Kidney capillary endothelial cell (primary cell): Measurements from ENCODE around the gene USP36.
"Not testable (repeated sequence)": the region's sequence is repeated elsewhere in the genome, so short reads cannot be mapped to it uniquely, and the experiment has no call there.

Source experiments
- DNase-seq: peaks from one replicate; pipeline ENCODE4 v3.0.0-alpha.2; 2018; ENCODE audit warnings: low spot score

Gene USP36

DNA sequence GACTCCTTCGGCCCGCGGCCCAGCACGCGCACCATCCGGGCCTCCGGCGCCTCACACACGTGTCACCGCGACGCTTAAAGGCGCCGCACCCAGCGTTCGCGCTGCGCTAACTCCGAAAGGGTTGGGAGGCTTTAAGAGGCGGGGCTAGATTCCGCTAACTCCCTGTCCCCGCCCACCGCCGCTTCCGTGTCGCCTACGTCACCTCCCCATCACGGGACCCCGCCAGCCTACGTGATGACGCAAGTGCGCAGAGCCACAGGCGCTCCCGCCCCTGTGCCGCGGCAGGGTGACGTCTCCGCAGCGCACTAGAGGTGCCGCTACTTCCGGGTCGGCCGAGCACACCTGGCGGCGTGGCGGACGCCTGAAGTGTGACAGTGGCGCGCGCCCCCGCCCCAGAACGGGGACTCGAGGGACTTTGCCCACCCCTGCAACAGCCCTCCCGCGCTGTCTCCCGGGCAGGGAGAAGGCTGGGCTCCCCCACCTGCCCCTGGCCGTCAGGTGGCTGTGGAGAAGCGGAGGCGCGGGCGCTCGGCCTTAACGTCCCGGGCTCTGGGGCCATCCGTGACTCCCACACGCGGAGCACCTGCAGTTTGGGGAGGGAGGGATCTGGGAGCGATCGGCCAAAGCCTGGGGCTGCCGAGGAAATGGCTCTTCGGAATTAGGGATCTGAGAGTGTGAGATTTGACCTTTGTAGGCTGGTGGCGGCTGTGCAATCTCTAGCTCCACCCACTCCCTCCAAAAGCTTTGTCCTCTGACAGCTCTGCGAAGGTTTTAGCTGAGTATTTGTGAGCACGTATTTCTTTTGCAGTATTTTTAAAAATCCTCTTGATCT is at the start of gene USP36:
Gene USP36, minus strand, starts transcription at position 35 of the 832 bp plus-strand sequence. CDS start 4,451 bp downstream, outside the sequence.
- DNase-seq, result peak; percentile 99

DNA sequence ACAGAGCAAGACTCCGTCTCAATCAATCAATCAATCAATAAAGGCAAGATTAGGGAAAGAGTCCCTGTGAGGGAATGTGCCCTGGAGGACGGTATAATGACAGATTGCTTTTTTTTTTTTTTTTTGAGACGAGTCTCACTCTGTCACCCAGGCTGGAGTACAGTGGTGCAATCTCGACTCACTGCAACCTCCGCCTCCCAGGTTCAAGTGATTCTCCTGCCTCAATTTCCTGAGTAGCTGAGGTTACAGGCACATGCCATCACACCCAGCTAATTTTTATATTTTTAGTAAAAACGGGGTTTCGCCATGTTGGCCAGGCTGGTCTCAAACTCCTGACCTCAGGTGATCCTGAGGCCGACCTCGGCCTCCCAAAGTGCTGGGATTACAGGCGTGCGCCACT is 49.5 kb upstream of the USP36 start:
- not testable (repeated sequence) for DNase-seq

GRCh38 chr17:78889531-78889930 is 48.9 kb upstream of the USP36 start:
- DNase-seq, result no peak

DNA sequence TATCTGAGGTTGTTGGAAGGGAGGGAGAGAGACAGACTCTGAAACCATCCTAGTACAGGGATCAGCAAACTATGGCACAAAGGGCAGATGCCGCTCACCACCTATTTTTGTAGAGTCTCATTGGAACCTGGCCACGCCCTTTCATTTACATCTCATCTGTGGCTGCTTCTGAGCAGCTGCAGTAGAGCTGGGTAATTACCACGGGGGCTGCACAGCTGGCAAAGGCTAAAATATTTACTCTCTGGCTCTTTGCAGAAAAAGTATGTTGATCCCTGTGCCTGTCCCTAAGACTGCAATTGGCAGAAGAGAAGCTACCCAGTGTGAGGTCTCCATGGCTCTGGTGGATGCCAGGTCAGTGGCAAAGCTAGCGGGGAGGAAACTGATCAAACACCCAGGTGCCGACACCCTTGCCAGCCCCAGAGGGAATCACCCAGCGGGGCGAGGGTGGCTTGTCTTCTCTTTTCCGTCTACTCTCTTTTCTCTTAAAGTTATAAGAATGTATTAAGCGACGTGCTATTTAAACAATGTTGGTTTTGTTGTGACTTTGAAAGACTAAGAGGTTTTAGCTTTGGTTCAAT is 48.4 kb upstream of the USP36 start:
- no peak for DNase-seq

DNA sequence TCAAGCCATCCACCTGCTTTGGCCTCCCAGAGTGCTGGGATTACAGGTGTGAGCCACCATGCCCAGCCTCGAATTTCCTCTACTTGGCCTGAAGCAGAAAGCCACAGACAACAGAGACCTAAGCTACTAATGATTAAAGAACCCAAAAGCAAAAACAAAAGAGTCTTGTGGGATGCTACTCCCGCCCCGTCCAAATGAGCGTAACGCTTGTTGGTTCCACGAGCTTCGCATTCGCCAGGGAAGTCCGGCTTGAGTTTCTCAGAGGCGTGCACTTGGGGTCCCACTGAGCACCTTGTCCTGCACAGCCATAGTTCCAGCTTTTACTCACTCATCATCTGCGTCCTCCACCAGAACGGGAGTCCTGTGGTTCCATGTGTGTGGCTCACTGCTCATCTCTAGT is 46.3 kb upstream of the USP36 start:
- DNase-seq, result no peak

DNA sequence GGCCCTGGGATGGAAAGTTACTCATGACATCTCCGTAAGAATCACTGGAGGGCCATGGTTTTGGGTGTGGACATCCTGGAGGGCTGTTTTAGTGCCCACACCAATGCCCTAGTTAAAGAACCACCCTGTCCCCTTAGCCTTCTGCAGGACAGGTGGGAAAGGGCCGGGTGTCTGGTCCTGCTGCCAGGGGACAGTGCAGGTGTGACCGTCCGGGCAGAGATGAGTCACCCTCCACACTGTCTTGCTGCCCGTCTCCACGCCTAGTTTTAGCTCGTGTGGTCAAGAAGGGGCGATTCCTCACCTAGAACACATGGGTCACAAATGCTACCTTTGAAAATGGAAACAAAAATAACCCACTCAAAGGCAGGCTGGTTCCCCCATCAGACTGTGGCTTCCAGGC is 45.3 kb upstream of the USP36 start:
- no peak for DNase-seq

GRCh38 chr17:78884876-78885667 is 44.5 kb upstream of the USP36 start:
- DNase-seq, result no peak

DNA sequence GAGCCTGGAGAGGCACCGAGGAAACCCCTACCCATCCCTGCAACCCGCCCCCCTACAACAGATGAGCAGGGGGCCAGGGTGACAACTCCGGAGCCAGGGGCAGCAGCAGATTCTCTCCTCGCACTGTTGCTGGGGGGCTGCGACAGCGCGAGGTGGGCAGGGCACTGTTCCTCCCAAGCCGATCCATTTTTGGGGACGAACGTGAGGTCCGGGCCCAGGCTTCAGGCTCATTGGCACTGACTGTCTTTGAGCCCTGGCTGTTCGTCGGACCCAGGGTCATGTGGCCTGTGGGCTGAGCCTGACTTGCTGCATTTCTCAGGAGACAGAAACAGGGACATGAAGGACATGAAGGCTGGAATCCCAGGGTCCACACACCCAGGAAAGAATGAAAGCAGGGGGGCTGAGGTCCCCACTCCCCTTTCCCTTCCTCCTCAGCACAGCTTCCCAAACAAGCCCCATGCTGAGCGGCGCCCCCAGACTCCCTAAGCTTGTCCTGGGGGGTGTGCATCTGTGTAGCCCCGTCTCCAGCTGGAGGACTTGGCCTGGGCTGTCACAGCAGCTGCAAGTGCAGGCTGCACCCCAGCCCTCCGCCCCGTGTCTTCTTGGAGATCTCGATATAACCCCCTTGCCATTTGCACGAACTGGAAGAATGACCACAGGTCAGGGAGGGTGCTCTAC is 43.7 kb upstream of the USP36 start:
- no peak for DNase-seq

DNA sequence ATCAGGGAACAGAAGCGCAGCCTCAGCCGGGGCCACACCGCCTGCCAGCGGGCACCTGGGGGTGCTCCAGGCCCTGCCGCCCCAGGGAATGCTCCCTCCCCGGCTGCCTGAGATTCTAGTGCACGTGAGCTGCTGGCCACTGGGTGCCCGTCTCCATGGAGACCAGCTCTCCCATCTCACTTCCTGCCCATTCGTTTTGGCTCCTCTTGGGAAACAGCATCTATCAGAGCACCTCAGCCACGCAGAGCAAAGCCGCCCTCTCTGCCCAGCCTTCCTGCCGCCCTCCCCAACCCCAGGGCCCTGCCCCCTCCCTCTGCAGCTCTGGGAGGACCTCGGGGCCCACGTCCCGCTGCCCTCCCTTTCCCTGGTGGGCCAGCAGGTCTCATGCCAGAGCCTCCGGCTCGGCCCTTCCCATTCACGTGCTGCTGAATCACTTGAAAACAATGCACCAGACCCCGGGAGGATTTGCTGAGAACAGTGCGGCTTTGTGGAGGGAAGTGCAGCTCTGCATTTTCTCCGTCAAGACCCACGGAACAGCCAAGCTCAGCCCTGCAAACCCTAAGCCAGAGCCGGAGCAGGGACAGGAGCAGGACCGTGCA is 43.0 kb upstream of the USP36 start:
- DNase-seq, result peak; percentile 95

DNA sequence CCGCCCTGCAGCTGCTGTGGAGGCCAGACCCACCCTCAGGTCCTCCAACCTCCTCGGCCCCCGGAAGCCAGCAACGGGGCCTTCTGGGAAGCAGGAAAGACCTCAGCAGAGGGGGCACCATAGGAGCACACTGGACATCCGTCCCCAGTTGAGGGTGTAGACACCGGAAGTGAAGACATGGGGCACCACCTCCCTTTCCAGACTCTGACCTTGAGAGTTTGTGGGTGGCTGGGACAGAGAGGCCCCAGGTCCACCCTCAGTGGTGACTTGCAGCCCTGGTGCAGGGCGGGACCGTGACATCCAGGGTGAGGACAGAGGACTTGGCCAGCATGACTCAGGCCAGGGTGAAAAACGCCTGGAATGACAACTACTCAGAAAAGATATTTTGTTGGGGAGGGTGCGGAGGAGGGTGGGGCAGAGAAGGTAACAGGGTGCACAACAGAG is 42.5 kb upstream of the USP36 start:
- peak; percentile 79 for DNase-seq

GRCh38 chr17:78882540-78883088 is 42.0 kb upstream of the USP36 start:
- no peak for DNase-seq

DNA sequence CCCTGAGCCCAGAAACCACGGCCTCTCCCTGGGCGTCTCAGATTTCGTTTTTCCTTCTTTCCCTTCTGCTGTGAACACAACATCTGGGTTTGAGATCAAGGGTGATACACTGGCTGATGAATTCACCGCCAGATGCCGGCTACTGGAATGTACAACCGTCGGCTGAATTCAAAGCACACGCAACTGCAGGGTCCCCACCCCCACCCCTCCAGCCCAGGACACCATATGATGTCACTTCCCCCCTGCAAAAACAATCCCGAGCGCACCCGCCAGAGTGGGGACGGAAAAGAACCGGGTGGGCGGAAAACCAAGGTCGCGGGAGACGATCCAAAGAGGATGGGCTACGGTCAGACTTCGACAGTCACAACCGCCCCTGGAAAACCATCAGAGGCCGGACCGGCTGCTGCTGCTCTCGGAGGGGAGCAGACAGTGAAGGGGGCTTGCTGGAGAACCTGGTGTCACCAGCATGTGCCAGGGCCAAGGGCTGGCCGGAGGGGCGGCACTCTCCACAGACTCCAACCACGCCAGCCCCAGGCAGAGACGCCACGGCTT is 39.1 kb upstream of the USP36 start:
- peak; percentile 75 for DNase-seq

- no peak for DNase-seq
These were observed 38.4 kb upstream of the USP36 start for GRCh38 chr17:78878871-78879527.

GRCh38 chr17:78878261-78878660 is 37.6 kb upstream of the USP36 start:
- DNase-seq, result no peak

- not testable (repeated sequence) for DNase-seq
These were observed 36.4 kb upstream of the USP36 start for GRCh38 chr17:78876954-78877517.

DNA sequence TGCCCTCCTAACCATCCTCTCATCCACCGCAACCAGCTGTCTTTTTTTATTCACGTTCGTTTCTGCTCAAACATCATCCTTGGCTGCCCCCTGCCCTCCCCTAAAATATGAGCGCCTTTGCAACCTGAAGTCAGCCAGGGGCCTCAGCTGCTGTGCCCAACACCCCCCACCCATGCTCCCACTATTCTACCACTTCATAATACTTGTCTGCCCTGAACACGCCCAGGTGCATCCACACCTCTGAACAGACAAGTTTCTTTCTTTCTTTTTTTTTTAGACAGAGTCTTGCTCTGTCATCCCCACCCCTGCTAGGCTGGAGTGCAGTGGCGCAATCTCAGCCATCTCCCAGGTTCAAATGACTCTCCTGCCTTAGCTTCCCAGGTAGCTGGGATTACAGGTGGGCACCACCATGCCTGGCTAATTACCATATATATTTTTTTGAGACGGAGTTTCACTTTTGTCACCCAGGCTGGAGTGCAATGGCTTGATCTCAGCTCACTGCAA is 35.5 kb upstream of the USP36 start:
- DNase-seq, result no peak

DNA sequence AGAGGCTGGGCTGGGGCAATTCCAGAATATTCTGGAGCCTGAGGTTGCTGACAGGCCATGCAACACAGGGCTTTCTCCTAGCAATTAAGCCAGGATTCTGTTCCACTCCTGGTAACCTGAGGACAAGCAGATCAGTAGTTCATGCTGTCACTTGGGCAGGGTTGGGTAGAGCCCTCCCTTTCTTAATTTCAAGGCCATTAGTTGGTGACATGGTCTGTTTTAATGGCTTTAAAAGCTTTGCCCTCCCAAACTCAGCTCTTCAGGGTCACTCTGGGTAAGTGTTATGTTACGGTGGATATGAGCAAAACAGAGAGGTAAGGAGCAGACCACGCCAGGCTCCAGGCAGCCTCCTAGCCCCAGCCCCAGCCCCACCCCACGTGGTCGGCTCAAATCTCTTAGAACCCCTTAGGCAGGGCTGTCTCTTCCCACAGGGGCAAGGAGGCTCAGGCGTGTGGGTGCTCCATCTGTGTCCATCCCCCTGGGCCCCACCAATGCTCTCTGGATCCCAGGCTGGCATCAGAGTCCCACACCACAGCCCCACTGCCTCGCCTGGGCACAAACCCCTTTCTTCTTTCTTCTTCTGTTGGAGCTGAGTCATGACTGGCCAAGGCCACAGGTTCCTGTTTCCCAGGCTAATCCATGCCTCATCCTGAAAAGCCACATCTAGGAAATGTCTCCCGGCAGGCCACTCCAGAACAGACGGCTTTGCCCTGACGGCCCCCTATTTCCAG is 34.9 kb upstream of the USP36 start:
- DNase-seq, result peak; percentile 51

DNA sequence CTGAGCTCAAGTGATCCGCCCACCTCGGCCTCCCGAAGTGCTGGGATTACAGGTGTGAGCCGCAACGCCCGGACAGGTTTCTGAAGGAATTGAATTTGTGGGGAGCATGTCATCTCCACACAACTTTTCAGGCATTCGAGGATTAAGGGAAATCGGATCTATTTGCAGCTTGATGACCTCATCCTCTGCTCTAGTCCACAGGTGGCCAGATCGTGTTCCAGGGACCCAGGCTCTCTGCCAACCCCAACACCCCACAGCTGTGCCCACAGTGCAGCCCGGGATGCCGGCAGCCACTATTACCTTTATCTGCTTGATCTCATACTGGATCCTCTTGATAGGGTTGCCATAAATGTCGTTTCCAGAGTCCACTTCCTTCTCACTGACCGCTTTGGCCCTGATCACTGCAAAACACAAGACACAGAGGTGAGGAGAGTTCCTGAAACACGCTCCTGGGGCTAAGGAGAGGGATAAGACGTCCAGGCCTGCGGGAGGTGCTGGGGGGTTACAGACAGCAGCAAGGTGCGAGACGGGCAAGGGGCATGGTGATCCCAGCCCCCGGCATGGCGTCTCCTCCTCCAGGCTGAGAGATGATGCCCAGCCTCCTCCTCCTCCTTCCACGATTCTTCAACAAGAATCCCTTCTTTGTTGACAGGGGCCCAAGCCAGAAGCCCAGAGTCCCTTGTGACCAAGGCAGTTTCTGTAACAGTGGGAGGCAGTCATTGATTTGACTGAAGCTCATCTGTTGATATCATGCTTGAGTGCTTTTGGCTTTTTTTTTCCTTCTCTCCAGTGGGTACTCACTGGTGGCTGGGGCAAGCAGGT is 33.1 kb upstream of the USP36 start:
- DNase-seq, result no peak
